ENCODE results near the gene DSC1.

DNA sequence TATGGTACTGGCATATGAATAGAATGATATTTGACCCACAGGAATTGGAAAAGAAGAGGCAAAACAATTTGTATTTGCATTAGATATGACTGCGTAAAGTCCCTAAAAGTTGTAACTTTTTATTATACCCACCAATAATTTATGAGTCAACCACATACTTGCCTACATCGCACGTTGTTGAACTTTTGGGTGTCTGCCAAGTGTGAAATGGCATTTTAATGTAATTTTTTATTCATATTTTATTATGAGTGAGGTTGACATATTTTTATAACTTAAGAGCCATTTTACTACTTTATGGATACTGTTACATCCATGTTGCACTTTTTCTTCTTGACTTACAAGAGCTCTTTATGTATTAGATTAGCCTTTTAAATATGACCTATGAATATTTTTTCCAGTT, 65.0 kb downstream of the DSC1 start:
- TF ChIP-seq RAD21 (IDR thresholded peaks at IDR 0.05; ENCODE audit: low read length) = no peak
- TF ChIP-seq, protein P1, sequence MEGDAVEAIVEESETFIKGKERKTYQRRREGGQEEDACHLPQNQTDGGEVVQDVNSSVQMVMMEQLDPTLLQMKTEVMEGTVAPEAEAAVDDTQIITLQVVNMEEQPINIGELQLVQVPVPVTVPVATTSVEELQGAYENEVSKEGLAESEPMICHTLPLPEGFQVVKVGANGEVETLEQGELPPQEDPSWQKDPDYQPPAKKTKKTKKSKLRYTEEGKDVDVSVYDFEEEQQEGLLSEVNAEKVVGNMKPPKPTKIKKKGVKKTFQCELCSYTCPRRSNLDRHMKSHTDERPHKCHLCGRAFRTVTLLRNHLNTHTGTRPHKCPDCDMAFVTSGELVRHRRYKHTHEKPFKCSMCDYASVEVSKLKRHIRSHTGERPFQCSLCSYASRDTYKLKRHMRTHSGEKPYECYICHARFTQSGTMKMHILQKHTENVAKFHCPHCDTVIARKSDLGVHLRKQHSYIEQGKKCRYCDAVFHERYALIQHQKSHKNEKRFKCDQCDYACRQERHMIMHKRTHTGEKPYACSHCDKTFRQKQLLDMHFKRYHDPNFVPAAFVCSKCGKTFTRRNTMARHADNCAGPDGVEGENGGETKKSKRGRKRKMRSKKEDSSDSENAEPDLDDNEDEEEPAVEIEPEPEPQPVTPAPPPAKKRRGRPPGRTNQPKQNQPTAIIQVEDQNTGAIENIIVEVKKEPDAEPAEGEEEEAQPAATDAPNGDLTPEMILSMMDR (conservative IDR thresholded peaks at IDR 0.05; ENCODE audit: low read depth, low read length) = no peak
- TF ChIP-seq, protein P2, sequence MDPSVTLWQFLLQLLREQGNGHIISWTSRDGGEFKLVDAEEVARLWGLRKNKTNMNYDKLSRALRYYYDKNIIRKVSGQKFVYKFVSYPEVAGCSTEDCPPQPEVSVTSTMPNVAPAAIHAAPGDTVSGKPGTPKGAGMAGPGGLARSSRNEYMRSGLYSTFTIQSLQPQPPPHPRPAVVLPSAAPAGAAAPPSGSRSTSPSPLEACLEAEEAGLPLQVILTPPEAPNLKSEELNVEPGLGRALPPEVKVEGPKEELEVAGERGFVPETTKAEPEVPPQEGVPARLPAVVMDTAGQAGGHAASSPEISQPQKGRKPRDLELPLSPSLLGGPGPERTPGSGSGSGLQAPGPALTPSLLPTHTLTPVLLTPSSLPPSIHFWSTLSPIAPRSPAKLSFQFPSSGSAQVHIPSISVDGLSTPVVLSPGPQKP (IDR thresholded peaks at IDR 0.05; ENCODE audit: borderline replicate concordance, low read depth, low read length) = no peak
- no peak for TF ChIP-seq CEBPB (IDR thresholded peaks at IDR 0.05; ENCODE audit: low read depth, low read length)
- TF ChIP-seq POLR2A (IDR thresholded peaks at IDR 0.05; ENCODE audit: low read depth, low read length) = no peak
- no peak for TF ChIP-seq MAZ (IDR thresholded peaks at IDR 0.05; ENCODE audit: borderline replicate concordance, low read depth, low read length)
- no peak for TF ChIP-seq MAFK (IDR thresholded peaks at IDR 0.05; ENCODE audit: low read depth, low read length)
- no peak for TF ChIP-seq BHLHE40 (IDR thresholded peaks at IDR 0.05; ENCODE audit: low read depth, low read length)
- TF ChIP-seq, protein P3, sequence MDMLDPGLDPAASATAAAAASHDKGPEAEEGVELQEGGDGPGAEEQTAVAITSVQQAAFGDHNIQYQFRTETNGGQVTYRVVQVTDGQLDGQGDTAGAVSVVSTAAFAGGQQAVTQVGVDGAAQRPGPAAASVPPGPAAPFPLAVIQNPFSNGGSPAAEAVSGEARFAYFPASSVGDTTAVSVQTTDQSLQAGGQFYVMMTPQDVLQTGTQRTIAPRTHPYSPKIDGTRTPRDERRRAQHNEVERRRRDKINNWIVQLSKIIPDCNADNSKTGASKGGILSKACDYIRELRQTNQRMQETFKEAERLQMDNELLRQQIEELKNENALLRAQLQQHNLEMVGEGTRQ (IDR thresholded peaks at IDR 0.05; ENCODE audit: low read depth, low read length) = no peak
- TF ChIP-seq NFE2L2 (IDR thresholded peaks at IDR 0.05; ENCODE audit: low read depth, low read length) = no peak
- TF ChIP-seq RFX5 (IDR thresholded peaks at IDR 0.05; ENCODE audit: low read depth, low read length) = no peak
